PC-9 (cell line): ENCODE results near the gene UBE2U. TPM values are rescaled to one million over a fixed set of nuclear protein-coding genes. Genes with fewer than 3 reads are reported as not detected.

Experiments
- BruUV-seq: library from RNA; stranded (reverse); fragments of 400-500 nt; replicated peaks from 2 replicates; lab custom pipeline; 2021; lab: Mats Ljungman, UMichigan
- CTCF ChIA-PET: fragments of 300-600 bp; sonication (Branson Sonifier 250); formaldehyde crosslinking; loops from one replicate; lab custom pipeline; 2022; ENCODE audit warnings: antibody characterized with exemption; lab: Charles Lee
- POLR2A ChIA-PET: fragments of 300-600 bp; sonication (Branson Sonifier 250); formaldehyde crosslinking; loops from one replicate; lab custom pipeline; 2022; ENCODE audit warnings: antibody characterized with exemption; ENCODE audit not compliant: unreplicated experiment; lab: Charles Lee
- DNase-seq, 2 experiments: peaks; one replicate each; pipeline versions ENCODE4 v3.0.0 to v3.0.0-alpha.2; 2015 to 2022; ENCODE audit warnings: mixed read lengths in 1 of 2
- H2AFZ ChIP-seq: fragments of 200-600 bp; sonication (generic); 2 replicates; pipeline ENCODE4 v1.8.1; 2017; ENCODE audit warnings: antibody characterized with exemption
- H3F3A ChIP-seq: fragments of 200-600 bp; sonication (generic); 2 replicates; pipeline ENCODE4 v1.8.1; 2017; ENCODE audit warnings: antibody characterized with exemption, mild to moderate bottlenecking, low read depth; ENCODE audit not compliant: insufficient read depth
- H3K27ac ChIP-seq: fragments of 200-600 bp; sonication (generic); 2 replicates; pipeline ENCODE4 v1.6.1; 2016; ENCODE audit warnings: mixed run types
- H3K27me3 ChIP-seq: fragments of 200-600 bp; sonication (generic); 2 replicates; pipeline ENCODE4 v1.6.1; 2016; ENCODE audit warnings: low read depth, mixed run types; ENCODE audit not compliant: insufficient read depth
- H3K36me3 ChIP-seq: fragments of 200-600 bp; sonication (generic); 2 replicates; pipeline ENCODE4 v1.6.1; 2016; ENCODE audit warnings: low read depth, mixed run types
- H3K4me1 ChIP-seq: fragments of 200-600 bp; sonication (generic); replicated peaks from 2 replicates; pipeline ENCODE4 v1.6.1; 2016; ENCODE audit warnings: mixed run types; ENCODE audit not compliant: insufficient read depth
- H3K4me2 ChIP-seq: fragments of 200-600 bp; sonication (generic); 2 replicates; pipeline ENCODE4 v1.6.1; 2017; ENCODE audit warnings: mixed run types
- H3K4me3 ChIP-seq: fragments of 200-600 bp; sonication (generic); 2 replicates; pipeline ENCODE4 v1.6.1; 2016; ENCODE audit warnings: mixed run types
- H3K79me2 ChIP-seq: fragments of 200-600 bp; sonication (generic); 2 replicates; pipeline ENCODE4 v1.6.1; 2017; ENCODE audit warnings: low read depth, mixed run types
- H3K9me2 ChIP-seq: fragments of 200-600 bp; sonication (generic); 2 replicates; pipeline ENCODE4 v1.8.1; 2017; ENCODE audit warnings: mild to moderate bottlenecking; ENCODE audit not compliant: insufficient read depth
- H3K9me3 ChIP-seq: fragments of 200-600 bp; sonication (generic); 2 replicates; pipeline ENCODE4 v1.8.1; 2016; ENCODE audit warnings: low read depth; ENCODE audit not compliant: insufficient read depth
- H4K20me1 ChIP-seq: fragments of 200-600 bp; sonication (generic); 2 replicates; pipeline ENCODE4 v1.8.1; 2017; ENCODE audit not compliant: insufficient read depth
- CTCF ChIP-seq: fragments of 200-600 bp; sonication (generic); conservative IDR thresholded peaks from 2 replicates; pipeline ENCODE4 v1.6.1; 2017; ENCODE audit warnings: mixed run types, antibody characterized with exemption, mild to moderate bottlenecking, moderate library complexity
- EZH2 ChIP-seq: fragments of 200-600 bp; sonication (generic); IDR thresholded peaks from 2 replicates; pipeline ENCODE4 v1.8.0; 2017; ENCODE audit warnings: antibody characterized with exemption, low read depth
- intact Hi-C: fragments of 100-400 bp; cut with micrococcal nuclease; formaldehyde crosslinking; loops from one replicate; pipeline ENCODE4 v1.10.0; 2022; ENCODE audit not compliant: unreplicated experiment
- total RNA-seq: library from RNA; stranded (reverse); gene quantifications from 2 replicates; pipeline ENCODE4 v1.2.3, GENCODE V29; 2021

UBE2U gene
- total RNA-seq, 1 experiment from 2014 or later = not detected

- ChIA-PET CTCF (no interaction called here), POLR2A (no interaction called here)
- intact Hi-C loops = no loop called here
- Histone ChIP-seq H3K9me2 (no peaks in the 10 kb centered on the region), H3K9me3 (peaks cover under 1% of the 10 kb centered on the region; the same call in 1 of the 2 replicates), H4K20me1 (no peaks in the 10 kb centered on the region), H3K27me3 (no peaks in the 10 kb centered on the region), H3F3A (no peaks in the 10 kb centered on the region), H3K27ac (no peak overlapping the region), H3K36me3 (no peaks in the 10 kb centered on the region), H3K4me1 (no peaks in the 10 kb centered on the region), H3K4me3 (no peak overlapping the region), H2AFZ (no peak overlapping the region), H3K4me2 (no peak overlapping the region), H3K79me2 (no peaks in the 10 kb centered on the region)
- TF ChIP-seq EZH2 = no peak
- no peak for TF ChIP-seq CTCF
- DNase-seq = no peak
- no TSS peak for BruUV-seq
Measured at GRCh38 chr1:64302194-64302593, 98.8 kb downstream of the UBE2U start.

- H3K36me3 ChIP-seq = no peaks in the 10 kb centered on the region
- H3K4me2 ChIP-seq = no peak overlapping the region
- POLR2A ChIA-PET = no interaction called here
- BruUV-seq = no TSS peak
- H3K27ac ChIP-seq = no peak overlapping the region
- no peaks in the 10 kb centered on the region for H3K27me3 ChIP-seq
- TF ChIP-seq CTCF (no peak), EZH2 (no peak)
- intact Hi-C loops = no loop called here
- H3K79me2 ChIP-seq = no peaks in the 10 kb centered on the region
- no peaks in the 10 kb centered on the region for H3F3A ChIP-seq
- DNase-seq = no peak
- H3K9me2 ChIP-seq = no peaks in the 10 kb centered on the region
- no peaks in the 10 kb centered on the region for H3K4me1 ChIP-seq
- H2AFZ ChIP-seq = no peak overlapping the region
- no peaks in the 10 kb centered on the region for H4K20me1 ChIP-seq
- H3K9me3 ChIP-seq = no peaks in the 10 kb centered on the region
- CTCF ChIA-PET = no interaction called here
- no peak overlapping the region for H3K4me3 ChIP-seq
Measured at GRCh38 chr1:64302971-64303370, 99.5 kb downstream of the UBE2U start.

GRCh38 chr1:64304823-64305222 is 101.4 kb downstream of the UBE2U start:
- intact Hi-C loops = no loop called here
- POLR2A ChIA-PET = no interaction called here

More at GRCh38 chr1:64304823-64305222, 101.4 kb downstream of the UBE2U start:
- H3K36me3 ChIP-seq = no peaks in the 10 kb centered on the region
- BruUV-seq = no TSS peak
- no peaks in the 10 kb centered on the region for H3K9me2 ChIP-seq
- H3K79me2 ChIP-seq = no peaks in the 10 kb centered on the region
- H3K9me3 ChIP-seq = no peaks in the 10 kb centered on the region
- CTCF ChIA-PET = no interaction called here
- H3F3A ChIP-seq = no peaks in the 10 kb centered on the region
- no peaks in the 10 kb centered on the region for H3K4me1 ChIP-seq
- no peak overlapping the region for H3K4me2 ChIP-seq
- H3K27ac ChIP-seq = no peak overlapping the region
- no peak for DNase-seq
- no peak overlapping the region for H3K4me3 ChIP-seq
- TF ChIP-seq CTCF (no peak), EZH2 (no peak)
- no peak overlapping the region for H2AFZ ChIP-seq
- no peaks in the 10 kb centered on the region for H4K20me1 ChIP-seq
- no peaks in the 10 kb centered on the region for H3K27me3 ChIP-seq
